Psoas muscle (tissue), 8 donors: Measurements from ENCODE around the gene EIF4B. TPM values are rescaled to one million over a fixed set of nuclear protein-coding genes. Genes with fewer than 3 reads are reported as not detected.

Source experiments
- ATAC-seq, 4 donors: fragments of 200-7000 bp; cut with Tn5 transposase; one replicate each; pipeline ENCODE4 v1.9.1; 2020; ENCODE audit warnings: moderate library complexity in 3 of 4, mild to moderate bottlenecking in 2 of 4
- DNase-seq, 2 donors: peaks; one replicate each; pipeline ENCODE4 v3.0.0-alpha.2; 2020
- H3K27ac ChIP-seq: fragments of 200-600 bp; one replicate; pipeline ENCODE4 v1.8.0; 2022
- H3K27me3 ChIP-seq, 3 donors: fragments of 200-600 bp in 1 of 3; one replicate each; pipeline versions ENCODE4 v1.6.1 to v1.8.0; 2013 to 2022; ENCODE audit warnings: low read length in 2 of 3, mild to moderate bottlenecking in 2 of 3, moderate library complexity in 1 of 3; ENCODE audit not compliant: insufficient read depth in 3 of 3
- H3K36me3 ChIP-seq, 2 donors: fragments of 200-600 bp in 1 of 2; one replicate each; pipeline versions ENCODE4 v1.6.1 to v1.8.0; 2013 to 2022; ENCODE audit warnings: low read depth in 1 of 2, mild to moderate bottlenecking in 1 of 2, moderate library complexity in 1 of 2; ENCODE audit not compliant: insufficient read depth in 1 of 2
- H3K4me1 ChIP-seq: fragments of 200-600 bp; one replicate; pipeline ENCODE4 v1.8.0; 2022
- H3K4me3 ChIP-seq: fragments of 200-600 bp; one replicate; pipeline ENCODE4 v1.8.0; 2022; ENCODE audit warnings: mild to moderate bottlenecking
- H3K9me3 ChIP-seq: fragments of 200-600 bp; one replicate; pipeline ENCODE4 v1.8.0; 2022
- CTCF ChIP-seq: fragments of 200-600 bp; IDR thresholded peaks from one replicate; pipeline ENCODE4 v1.8.0; 2022; ENCODE audit warnings: antibody characterized with exemption
- WGBS, 3 donors: extraction: QIAGEN DNeasy Blood & Tissue Kit; methylation state at CpG; one replicate each; pipeline versions ENCODE4 v1.1.6 to v1.1.7; 2013; 5-methylcytosine and 5-hydroxymethylcytosine counted together
- intact Hi-C, 2 donors: fragments of 100-400 bp; cut with DNase I; formaldehyde crosslinking; loops; one replicate each; pipeline versions ENCODE4 v1.11.0 to v1.14.2; 2022
- polyA plus RNA-seq, 3 donors: library from polyadenylated mRNA; stranded (reverse); fragments of 200-250 nt; gene quantifications; one replicate each; pipeline ENCODE4 v1.2.3, GENCODE V29; 2013
- total RNA-seq, 4 donors: library from RNA; stranded (reverse); fragmentation: NEBNext Ultra II Directional in 2 of 4; extraction: Animal tissue kit (Norgen Biotek cat#: 25700) in 2 of 4; gene quantifications; one replicate each; pipeline versions ENCODE4 v1.2.1 to v1.2.4, GENCODE V29; 2021 to 2023
- donor health status: healthy with polysubstance abuse.
- donor health status: DM: no; HTN: no; CAD: no; lungs with moderate emphysema.
- donor health status: Bipolar disorder and iron deficiency.
- donor health status: healthy.
- donor health status: DM: yes; HTN: yes; CAD: no.
- donor health status: DM: no; HTN: no; CAD: no.
- donor health status: DM: no; HTN: no; CAD: no.
- donor health status: DM: yes; HTN: yes; CAD: no.

The EIF4B gene
- total and polyA plus RNA-seq, 7 donors: 150 to 669 (median 565) TPM

GRCh38 chr12:53068811-53069585 is 62.7 kb downstream of the EIF4B start:
- H3K27ac ChIP-seq: no peak overlapping the region
- DNase-seq (peak; percentile 35 to 73), ATAC-seq (peak in 1 of 4 donors; percentile 2)
- WGBS, 3 donors: 70 to 78% (median 70%) methylated on average over 15 of the region's 15 CpGs
- intact Hi-C loops: loop anchor here (1.0 to 5.0 kb wide), 2 partner anchors 128 kb away; no protein-coding TSS in a partner anchor
- no peak for TF ChIP-seq CTCF
- H3K4me3 ChIP-seq: no peak overlapping the region
- peaks cover 0 to 59% of the 10 kb centered on the region in 2 donors for H3K36me3 ChIP-seq
- H3K4me1 ChIP-seq: peaks cover 25% of the 10 kb centered on the region
- H3K27me3 ChIP-seq: no peaks in the 10 kb centered on the region
- H3K9me3 ChIP-seq: no peaks in the 10 kb centered on the region

DNA sequence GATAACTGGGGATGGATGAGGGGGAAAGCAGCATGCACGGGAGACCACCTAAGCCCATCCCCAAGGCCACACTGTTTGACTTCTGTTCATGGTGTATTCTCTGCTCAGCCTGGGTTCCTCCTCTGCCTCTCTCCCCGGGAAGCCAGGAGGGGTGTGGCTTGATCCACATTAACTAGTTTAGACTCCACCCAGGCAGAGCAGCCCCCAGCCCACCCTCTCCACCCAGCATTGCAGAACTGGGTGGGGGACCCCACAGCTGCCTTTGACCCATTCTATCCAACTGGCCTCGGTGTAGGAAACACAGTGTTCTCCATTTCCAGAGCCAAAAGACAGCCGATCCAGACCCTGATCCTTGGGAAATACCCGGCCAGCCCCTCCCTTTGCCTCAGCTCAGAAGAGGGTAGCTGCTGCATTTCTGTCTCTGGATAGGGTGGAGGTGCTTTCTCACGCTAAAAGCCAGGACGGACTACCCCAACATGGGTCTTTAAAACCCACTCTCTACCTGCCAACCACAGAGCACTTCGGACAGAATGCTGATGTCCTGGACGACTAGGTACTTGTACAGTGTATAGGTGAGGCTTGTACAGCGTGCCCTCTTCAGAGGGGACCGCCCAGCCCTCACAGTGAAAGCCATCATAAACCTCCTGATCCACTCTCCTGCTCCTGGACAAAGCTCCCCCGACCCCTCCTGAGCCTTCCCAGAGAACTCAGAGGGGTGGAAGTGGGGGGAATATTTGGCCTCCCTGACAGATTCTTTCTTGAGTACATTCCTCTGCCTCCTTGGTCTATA is 63.6 kb downstream of the EIF4B start:
- TF ChIP-seq CTCF: no peak
- H3K27ac ChIP-seq: peak overlapping the region; percentile 30
- peaks cover 0 to 59% of the 10 kb centered on the region in 2 donors for H3K36me3 ChIP-seq
- no peaks in the 10 kb centered on the region for H3K9me3 ChIP-seq
- H3K4me1 ChIP-seq: peaks cover 31% of the 10 kb centered on the region
- H3K4me3 ChIP-seq: no peak overlapping the region
- H3K27me3 ChIP-seq: no peaks in the 10 kb centered on the region
- peak in 1 of 4 donors; percentile 8 for ATAC-seq
- WGBS, 3 donors: 64 to 68% (median 67%) methylated on average over 12 of the region's 12 CpGs
- intact Hi-C loops: loop anchor here in 1 of 2 donors (5.0 kb wide), 1 partner anchor 127 kb away; no protein-coding TSS in a partner anchor
- DNase-seq: peak; percentile 62 to 90

- 77 to 81% (median 77%) methylated on average over 7 of the region's 7 CpGs for WGBS, 3 donors
- Histone ChIP-seq H3K4me1 (peaks cover 31% of the 10 kb centered on the region), H3K4me3 (no peak overlapping the region), H3K27me3 (no peaks in the 10 kb centered on the region), H3K9me3 (no peaks in the 10 kb centered on the region), H3K36me3 (peaks cover 0 to 69% of the 10 kb centered on the region in 2 donors), H3K27ac (peak overlapping the region; percentile 25)
- intact Hi-C loops: no loop called here
- peak; percentile 20 to 54 for DNase-seq
- no peak for ATAC-seq
- TF ChIP-seq CTCF: no peak
Measured at GRCh38 chr12:53070877-53071492, 64.7 kb downstream of the EIF4B start.

DNA sequence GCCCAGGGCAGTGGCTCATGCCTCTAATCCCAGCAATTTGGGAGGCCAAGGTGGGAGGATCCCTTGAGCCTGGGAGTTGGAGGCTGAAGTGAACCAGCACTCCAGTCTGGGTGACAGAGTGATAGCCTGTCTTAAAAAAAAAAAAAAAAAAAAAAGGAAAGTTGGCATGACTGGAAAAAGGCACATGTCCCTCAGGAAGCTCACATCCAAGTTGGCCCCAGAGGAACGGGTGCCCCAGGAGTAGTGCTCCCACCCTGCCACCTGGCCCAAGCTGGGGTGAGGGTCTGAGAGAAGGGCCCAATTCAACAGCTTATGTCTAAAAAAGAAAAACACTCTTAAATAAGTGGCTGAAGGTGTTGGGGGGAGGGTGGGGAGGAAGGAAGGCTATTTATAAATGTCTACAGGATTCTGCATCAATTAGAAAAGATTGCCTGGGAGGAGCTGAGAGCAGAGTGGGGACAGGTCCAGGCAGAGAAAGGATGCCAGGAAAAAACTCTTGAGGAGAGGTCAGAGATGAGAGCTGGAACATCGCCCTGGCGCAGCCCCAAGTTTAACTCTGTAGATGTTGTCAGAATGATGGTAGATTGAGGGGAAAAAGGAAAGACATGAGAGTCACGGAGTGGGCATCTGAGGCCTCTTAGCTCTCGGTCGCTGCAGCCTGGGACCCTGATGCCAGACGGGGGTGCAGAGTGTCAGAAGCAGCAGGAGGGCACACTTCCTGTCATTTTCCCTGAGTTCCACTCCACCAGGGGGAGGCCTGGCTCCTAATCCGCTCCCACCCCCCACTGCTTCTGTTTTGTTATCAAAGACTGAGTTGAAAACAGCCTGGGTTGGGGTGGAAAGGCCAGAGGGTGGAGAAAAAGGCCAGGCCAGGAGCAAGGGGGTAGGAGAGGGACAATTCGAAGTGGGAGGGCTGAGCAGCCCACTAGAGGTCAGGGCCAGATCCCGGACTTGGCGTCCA is 65.6 kb downstream of the EIF4B start:
- Histone ChIP-seq H3K9me3 (no peaks in the 10 kb centered on the region), H3K4me3 (no peak overlapping the region), H3K27ac (peak overlapping the region; percentile 25), H3K36me3 (peaks cover 0 to 78% of the 10 kb centered on the region in 2 donors), H3K27me3 (no peaks in the 10 kb centered on the region), H3K4me1 (peaks cover 25% of the 10 kb centered on the region)
- WGBS, 3 donors: 54 to 67% (median 58%) methylated on average over 11 of the region's 11 CpGs
- TF ChIP-seq CTCF: no peak
- intact Hi-C loops: no loop called here
- ATAC-seq (peak in 2 of 4 donors; percentile 8 to 19), DNase-seq (peak; percentile 82 to 89)
